SH-SY5Y (cell line): Measurements from ENCODE around the gene SNCAIP.

Experiments used
- GATA2 ChIP-seq: IDR thresholded peaks from 2 replicates; pipeline ENCODE4 v1.6.1; 2011; ENCODE audit warnings: mild to moderate bottlenecking, low read depth, low read length
- GATA3 ChIP-seq: IDR thresholded peaks from 2 replicates; pipeline ENCODE4 v1.6.1; 2011; ENCODE audit warnings: low read depth, mild to moderate bottlenecking, low read length, moderate library complexity

GRCh38 chr5:122498163-122498562, 186.1 kb downstream of the SNCAIP start:
- no peak for TF ChIP-seq GATA3
- no peak for TF ChIP-seq GATA2
